Measurements from ENCODE around the gene STRIP1.
A peak's percentile ranks its signal among the peaks of the same experiment; 100 is the strongest.
"Not testable (repeated sequence)": the region's sequence is repeated elsewhere in the genome, so short reads cannot be mapped to it uniquely, and the experiment has no call there.

STRIP1 gene

DNA sequence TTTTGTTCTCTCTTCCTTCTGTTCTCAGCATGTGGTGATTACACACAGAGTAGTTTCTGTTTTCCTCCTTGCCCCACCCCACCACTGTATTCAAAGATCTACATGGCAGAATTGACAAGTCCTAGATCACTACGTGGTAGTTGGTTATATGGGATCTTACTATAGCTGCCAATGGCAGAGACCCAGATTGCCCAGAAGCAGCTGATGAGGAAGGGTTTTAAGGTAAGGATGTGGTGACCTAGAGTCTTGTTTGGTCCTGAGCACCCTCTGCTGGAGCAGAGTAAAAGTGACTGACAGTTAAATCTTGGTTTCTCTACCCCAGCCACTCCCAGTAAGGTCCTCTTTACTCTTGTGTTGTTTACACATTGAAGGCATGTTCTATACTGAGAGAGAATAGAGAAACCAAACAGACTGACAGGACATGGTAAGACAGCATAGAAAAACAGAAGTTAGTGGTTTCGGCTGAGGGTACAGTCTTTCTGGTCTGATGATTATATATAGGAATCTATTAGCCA, 22.8 kb upstream of the STRIP1 start:
- no peak overlapping the region for H3K27ac ChIP-seq
- TF ChIP-seq, protein P1, sequence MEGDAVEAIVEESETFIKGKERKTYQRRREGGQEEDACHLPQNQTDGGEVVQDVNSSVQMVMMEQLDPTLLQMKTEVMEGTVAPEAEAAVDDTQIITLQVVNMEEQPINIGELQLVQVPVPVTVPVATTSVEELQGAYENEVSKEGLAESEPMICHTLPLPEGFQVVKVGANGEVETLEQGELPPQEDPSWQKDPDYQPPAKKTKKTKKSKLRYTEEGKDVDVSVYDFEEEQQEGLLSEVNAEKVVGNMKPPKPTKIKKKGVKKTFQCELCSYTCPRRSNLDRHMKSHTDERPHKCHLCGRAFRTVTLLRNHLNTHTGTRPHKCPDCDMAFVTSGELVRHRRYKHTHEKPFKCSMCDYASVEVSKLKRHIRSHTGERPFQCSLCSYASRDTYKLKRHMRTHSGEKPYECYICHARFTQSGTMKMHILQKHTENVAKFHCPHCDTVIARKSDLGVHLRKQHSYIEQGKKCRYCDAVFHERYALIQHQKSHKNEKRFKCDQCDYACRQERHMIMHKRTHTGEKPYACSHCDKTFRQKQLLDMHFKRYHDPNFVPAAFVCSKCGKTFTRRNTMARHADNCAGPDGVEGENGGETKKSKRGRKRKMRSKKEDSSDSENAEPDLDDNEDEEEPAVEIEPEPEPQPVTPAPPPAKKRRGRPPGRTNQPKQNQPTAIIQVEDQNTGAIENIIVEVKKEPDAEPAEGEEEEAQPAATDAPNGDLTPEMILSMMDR (conservative IDR thresholded peaks at IDR 0.05), result peak; percentile 78

DNA sequence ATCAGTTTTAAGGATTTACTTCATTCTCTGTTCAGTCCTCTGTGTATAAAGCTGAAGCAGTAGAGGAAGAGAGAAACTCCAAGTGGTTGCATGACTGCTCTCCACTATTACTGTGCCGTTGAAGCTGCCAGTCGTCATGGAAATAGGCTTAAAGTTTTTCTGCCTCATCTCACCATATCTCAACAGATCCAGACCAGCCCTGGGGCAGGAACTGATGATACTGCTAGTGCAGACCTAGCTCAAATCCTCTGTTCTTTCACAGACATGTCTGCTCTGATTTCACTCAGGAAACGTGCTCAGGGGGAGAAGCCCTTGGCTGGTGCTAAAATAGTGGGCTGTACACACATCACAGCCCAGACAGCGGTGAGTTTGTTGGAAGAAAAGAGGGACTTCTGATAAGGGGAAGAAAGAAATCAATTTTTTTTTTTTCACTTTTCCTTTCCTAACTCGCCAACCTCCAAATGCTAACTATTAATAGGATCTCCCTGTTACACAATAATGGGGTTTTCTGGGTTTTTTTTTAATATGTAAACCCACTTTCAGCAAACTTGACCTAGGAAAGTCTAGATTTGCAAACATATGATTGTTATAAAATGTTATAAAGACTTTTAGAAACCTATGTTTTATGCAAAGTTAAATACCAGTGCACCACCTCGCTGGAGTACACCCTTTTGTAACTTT, 22.2 kb upstream of the STRIP1 start:
- H3K27ac ChIP-seq, result no peak overlapping the region
- TF ChIP-seq, protein P1 (conservative IDR thresholded peaks at IDR 0.05), result no peak

DNA sequence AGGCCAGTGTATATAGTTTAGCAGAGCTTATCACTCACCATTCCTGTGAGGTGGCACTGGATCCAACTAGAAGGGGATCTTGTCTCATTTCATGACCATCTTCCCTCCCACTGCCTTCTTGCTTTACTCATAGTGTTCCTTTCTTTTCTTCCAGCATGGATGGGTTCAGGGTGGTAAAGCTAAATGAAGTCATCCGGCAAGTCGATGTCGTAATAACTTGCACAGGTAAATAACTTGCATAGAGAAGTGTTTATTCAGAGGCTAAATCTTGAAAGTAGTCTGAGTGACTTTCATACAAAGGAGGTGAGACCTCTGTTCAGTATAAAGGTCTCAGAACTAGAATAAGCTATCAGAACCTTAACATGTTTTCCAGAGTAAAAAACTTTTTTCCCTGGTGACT, 16.6 kb upstream of the STRIP1 start:
- peak overlapping the region; percentile 64 for H3K27ac ChIP-seq
- TF ChIP-seq, protein P1 (conservative IDR thresholded peaks at IDR 0.05), result no peak

DNA sequence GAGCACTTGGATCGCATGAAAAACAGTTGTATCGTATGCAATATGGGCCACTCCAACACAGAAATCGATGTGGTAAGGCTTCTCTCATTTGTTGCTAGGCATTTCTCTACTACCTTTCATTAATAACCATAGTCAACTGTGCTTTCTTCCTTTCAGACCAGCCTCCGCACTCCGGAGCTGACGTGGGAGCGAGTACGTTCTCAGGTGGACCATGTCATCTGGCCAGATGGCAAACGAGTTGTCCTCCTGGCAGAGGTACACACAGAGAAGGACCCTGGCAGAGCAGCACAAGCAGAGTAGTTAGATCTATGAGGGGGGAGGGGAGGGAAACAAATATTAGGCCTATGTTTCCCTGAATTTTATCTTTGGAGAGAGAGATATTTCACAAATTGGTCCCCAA, 16.0 kb upstream of the STRIP1 start:
- TF ChIP-seq, protein P1 (conservative IDR thresholded peaks at IDR 0.05), result no peak
- peak overlapping the region; percentile 64 for H3K27ac ChIP-seq

DNA sequence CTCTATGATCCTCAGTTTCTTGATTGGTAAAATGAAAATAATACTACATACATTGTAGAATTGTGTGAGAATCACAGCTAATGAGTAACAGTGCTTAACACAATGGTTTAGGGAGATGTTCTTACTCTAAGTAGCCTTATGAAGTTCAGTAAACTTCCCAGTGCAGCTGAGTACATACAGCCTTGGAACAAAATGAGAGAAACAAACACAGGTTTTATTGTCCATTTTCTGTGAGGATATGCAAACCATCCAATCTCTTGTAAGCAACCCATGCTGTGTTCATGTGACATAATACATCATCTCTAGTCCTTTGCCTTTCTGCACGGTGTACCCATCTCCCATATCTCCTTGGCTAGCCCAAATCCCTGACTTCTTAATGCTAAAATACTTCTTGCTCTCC, 14.7 kb upstream of the STRIP1 start:
- TF ChIP-seq, protein P1 (conservative IDR thresholded peaks at IDR 0.05), result no peak
- peak overlapping the region; percentile 64 for H3K27ac ChIP-seq

DNA sequence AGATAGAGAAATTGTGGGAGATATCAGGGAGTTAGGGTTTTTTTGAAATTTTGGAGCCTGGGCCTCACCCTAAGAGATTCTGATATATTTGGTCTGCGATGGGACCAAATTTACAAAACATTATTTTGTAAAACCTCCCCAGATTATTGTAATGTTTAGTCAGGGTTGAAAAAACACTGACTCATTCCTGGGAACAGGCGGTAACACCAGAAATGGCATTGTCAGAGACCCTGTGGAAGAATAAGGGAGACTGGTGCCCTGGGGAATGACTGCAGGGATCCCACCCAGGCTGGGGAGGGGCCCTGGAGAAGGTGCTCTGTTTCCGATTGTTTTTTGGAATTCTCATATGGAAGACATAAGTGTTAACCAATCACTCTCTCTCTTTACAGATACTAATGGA, 13.1 kb upstream of the STRIP1 start:
- TF ChIP-seq, protein P1 (conservative IDR thresholded peaks at IDR 0.05), result no peak
- no peak overlapping the region for H3K27ac ChIP-seq

DNA sequence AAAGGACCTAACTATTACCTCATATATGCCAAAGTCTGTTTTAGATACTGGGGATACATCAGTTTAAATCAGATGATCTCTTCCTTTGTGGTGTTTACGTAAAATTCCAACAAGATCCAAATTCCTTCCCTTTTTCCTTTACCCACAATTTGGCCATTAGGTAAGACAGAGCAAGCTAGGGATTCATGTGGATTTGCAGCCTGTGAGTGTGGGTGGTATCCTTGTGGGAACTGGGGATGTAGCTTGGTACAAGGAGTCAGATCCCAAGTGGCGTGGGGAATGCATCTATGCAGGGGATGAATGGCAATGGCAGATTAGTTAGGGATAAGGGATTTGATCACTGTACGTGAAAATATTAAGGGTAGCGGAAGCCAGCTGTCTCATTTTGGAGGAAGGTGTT, 9.8 kb upstream of the STRIP1 start:
- TF ChIP-seq, protein P1 (conservative IDR thresholded peaks at IDR 0.05), result no peak
- no peak overlapping the region for H3K27ac ChIP-seq

DNA sequence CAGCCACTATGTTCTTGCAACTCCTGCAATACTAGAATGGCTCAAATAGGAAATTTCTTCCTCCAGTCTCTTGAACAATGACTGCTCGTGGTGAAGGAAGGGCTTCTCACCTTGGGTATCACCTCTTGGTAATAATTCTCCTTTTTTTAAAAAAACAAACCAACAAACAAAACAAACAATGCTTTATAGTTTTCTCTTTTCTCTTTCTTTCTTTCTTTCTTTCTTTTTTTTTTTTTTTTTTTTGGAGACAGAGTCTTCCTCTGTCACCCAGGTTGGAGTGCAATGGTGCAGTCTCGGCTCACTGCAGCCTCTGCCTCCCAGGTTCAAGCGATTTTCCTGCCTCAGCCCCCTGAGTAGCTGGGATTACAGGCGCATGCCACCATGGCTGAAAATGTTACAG, 3.7 kb upstream of the STRIP1 start:
- H3K27ac ChIP-seq, result not testable (repeated sequence)

Measured in VCaP (cell line).